ENCODE data around the gene DEAF1. TPM values are rescaled to one million over a fixed set of nuclear protein-coding genes. Genes with fewer than 3 reads are reported as not detected.
"Not testable (repeated sequence)": the region's sequence is repeated elsewhere in the genome, so short reads cannot be mapped to it uniquely, and the experiment has no call there.

The DEAF1 gene
- total RNA-seq, 1 experiment from 2014 or later = 139 TPM

- no peak for DNase-seq (ENCODE audit: low spot score)
Measured at GRCh38 chr11:680476-680875, 14.5 kb downstream of the DEAF1 start.

GRCh38 chr11:679271-680207 lies 15.5 kb downstream of the DEAF1 start:
- no peak for DNase-seq (ENCODE audit: low spot score)

GRCh38 chr11:678297-678696 lies 16.7 kb downstream of the DEAF1 start:
- no peak for DNase-seq (ENCODE audit: low spot score)

- DNase-seq (ENCODE audit: low spot score) = no peak
Measured at GRCh38 chr11:674406-674805, 20.6 kb downstream of the DEAF1 start.

- DNase-seq (ENCODE audit: low spot score) = no peak
Measured at GRCh38 chr11:673866-674265, 21.2 kb downstream of the DEAF1 start.

- no peak for DNase-seq (ENCODE audit: low spot score)
Measured at GRCh38 chr11:665704-666281, 29.2 kb downstream of the DEAF1 start.

- DNase-seq (ENCODE audit: low spot score) = no peak
Measured at GRCh38 chr11:665062-665703, 29.8 kb downstream of the DEAF1 start.

- peak; percentile 86 for DNase-seq (ENCODE audit: low spot score)
Measured at GRCh38 chr11:662689-663274, 32.2 kb downstream of the DEAF1 start.

- DNase-seq (ENCODE audit: low spot score) = no peak
Measured at GRCh38 chr11:660681-661444, 34.2 kb downstream of the DEAF1 start.

- no peak for DNase-seq (ENCODE audit: low spot score)
Measured at GRCh38 chr11:660281-660680, 34.7 kb downstream of the DEAF1 start.

- DNase-seq (ENCODE audit: low spot score) = no peak
Measured at GRCh38 chr11:659532-660085, 35.4 kb downstream of the DEAF1 start.

- DNase-seq (ENCODE audit: low spot score) = no peak
Measured at GRCh38 chr11:657691-658126, 37.3 kb downstream of the DEAF1 start.

GRCh38 chr11:656866-657265 lies 38.2 kb downstream of the DEAF1 start:
- no peak for DNase-seq (ENCODE audit: low spot score)

GRCh38 chr11:656426-656825 lies 38.6 kb downstream of the DEAF1 start:
- DNase-seq (ENCODE audit: low spot score) = no peak

GRCh38 chr11:655036-655726 lies 39.8 kb downstream of the DEAF1 start:
- peak; percentile 91 for DNase-seq (ENCODE audit: low spot score)

- not testable (repeated sequence) for DNase-seq (ENCODE audit: low spot score)
Measured at GRCh38 chr11:654444-654843, 40.6 kb downstream of the DEAF1 start.

GRCh38 chr11:653837-654236 lies 41.2 kb downstream of the DEAF1 start:
- DNase-seq (ENCODE audit: low spot score) = no peak

GRCh38 chr11:653136-653535 lies 41.9 kb downstream of the DEAF1 start:
- not testable (repeated sequence) for DNase-seq (ENCODE audit: low spot score)

- no peak for DNase-seq (ENCODE audit: low spot score)
Measured at GRCh38 chr11:650482-650881, 44.5 kb downstream of the DEAF1 start.

- DNase-seq (ENCODE audit: low spot score) = not testable (repeated sequence)
Measured at GRCh38 chr11:647672-648158, 47.3 kb downstream of the DEAF1 start.
